Measurements from ENCODE around the gene FSTL4.

FSTL4 gene

GRCh38 chr5:133360693-133361472 is 251.5 kb downstream of the FSTL4 start:
- TF ChIP-seq CTCF (IDR thresholded peaks at IDR 0.05; ENCODE audit: low read depth, low read length): no peak
- no peak for DNase-seq (ENCODE audit: extremely low read depth, low read depth)

- no peak for TF ChIP-seq CTCF (IDR thresholded peaks at IDR 0.05; ENCODE audit: low read depth, low read length)
- DNase-seq (ENCODE audit: extremely low read depth, low read depth): no peak
Observed at GRCh38 chr5:133359861-133360260, 252.5 kb downstream of the FSTL4 start.

- TF ChIP-seq CTCF (IDR thresholded peaks at IDR 0.05; ENCODE audit: low read depth, low read length): no peak
- no peak for DNase-seq (ENCODE audit: extremely low read depth, low read depth)
Observed at GRCh38 chr5:133358271-133358670, 254.1 kb downstream of the FSTL4 start.

- TF ChIP-seq CTCF (IDR thresholded peaks at IDR 0.05; ENCODE audit: low read depth, low read length): no peak
- no peak for DNase-seq (ENCODE audit: extremely low read depth, low read depth)
Observed at GRCh38 chr5:133357758-133358157, 254.6 kb downstream of the FSTL4 start.

GRCh38 chr5:133356984-133357421 is 255.3 kb downstream of the FSTL4 start:
- no peak for TF ChIP-seq CTCF (IDR thresholded peaks at IDR 0.05; ENCODE audit: low read depth, low read length)
- no peak for DNase-seq (ENCODE audit: extremely low read depth, low read depth)

- no peak for DNase-seq (ENCODE audit: extremely low read depth, low read depth)
- TF ChIP-seq CTCF (IDR thresholded peaks at IDR 0.05; ENCODE audit: low read depth, low read length): no peak
Observed at GRCh38 chr5:133356396-133356983, 255.9 kb downstream of the FSTL4 start.
